Osteocyte (in vitro differentiated cells): ENCODE measurements around the gene DIP2C. TPM values are rescaled to one million over a fixed set of nuclear protein-coding genes. Genes with fewer than 3 reads are reported as not detected.
"Not testable (repeated sequence)": the region's sequence is repeated elsewhere in the genome, so short reads cannot be mapped to it uniquely, and the experiment has no call there.

Experiments used
- DNase-seq: peaks from one replicate; pipeline ENCODE4 v3.0.0; 2021; ENCODE audit warnings: mixed read lengths; ENCODE audit not compliant: unreplicated experiment; ENCODE audit errors: extremely low spot score
- H3K27ac Mint-ChIP-seq: one replicate; pipeline ENCODE4 v1.8.0; 2021; ENCODE audit warnings: mild to moderate bottlenecking, mixed read lengths; ENCODE audit not compliant: unreplicated experiment
- H3K27me3 Mint-ChIP-seq: one replicate; pipeline ENCODE4 v1.8.0; 2021; ENCODE audit warnings: mixed read lengths; ENCODE audit not compliant: unreplicated experiment
- H3K36me3 Mint-ChIP-seq: one replicate; pipeline ENCODE4 v1.8.0; 2021; ENCODE audit warnings: mixed read lengths; ENCODE audit not compliant: unreplicated experiment
- H3K4me1 Mint-ChIP-seq: one replicate; pipeline ENCODE4 v1.8.0; 2021; ENCODE audit warnings: mixed read lengths; ENCODE audit not compliant: unreplicated experiment
- H3K4me3 Mint-ChIP-seq: one replicate; pipeline ENCODE4 v1.8.0; 2021; ENCODE audit warnings: mild to moderate bottlenecking, moderate library complexity, mixed read lengths; ENCODE audit not compliant: unreplicated experiment
- H3K9me3 Mint-ChIP-seq: one replicate; pipeline ENCODE4 v1.8.0; 2021; ENCODE audit warnings: mixed read lengths; ENCODE audit not compliant: unreplicated experiment
- CTCF ChIP-seq: fragments of 200-600 bp; sonication (generic); IDR thresholded peaks from 2 replicates; pipeline ENCODE4 v1.5.0; 2021; ENCODE audit warnings: antibody characterized with exemption, mild to moderate bottlenecking, moderate library complexity
- total RNA-seq: library from RNA; stranded (reverse); gene quantifications from 2 replicates; pipeline ENCODE4 v1.2.1, GENCODE V29; 2021

DIP2C gene
- total RNA-seq, 1 donor from 2014 or later, result 36.8 TPM

- Mint-ChIP-seq H3K4me3 (no peak overlapping the region), H3K27ac (peak overlapping the region; percentile 18), H3K9me3 (no peaks in the 10 kb centered on the region), H3K36me3 (no peaks in the 10 kb centered on the region), H3K4me1 (peaks cover 45% of the 10 kb centered on the region), H3K27me3 (no peaks in the 10 kb centered on the region)
- DNase-seq, result peak; percentile 63
- TF ChIP-seq CTCF, result no peak
Observed at GRCh38 chr10:481628-482027, 207.8 kb downstream of the DIP2C start.

- H3K4me1 Mint-ChIP-seq, result peaks cover 42% of the 10 kb centered on the region
- H3K27ac Mint-ChIP-seq, result no peak overlapping the region
- H3K9me3 Mint-ChIP-seq, result no peaks in the 10 kb centered on the region
- peak; percentile 82 for DNase-seq
- TF ChIP-seq CTCF, result no peak
- no peaks in the 10 kb centered on the region for H3K36me3 Mint-ChIP-seq
- H3K4me3 Mint-ChIP-seq, result no peak overlapping the region
- H3K27me3 Mint-ChIP-seq, result no peaks in the 10 kb centered on the region
Observed at GRCh38 chr10:480928-481552, 208.4 kb downstream of the DIP2C start.

GRCh38 chr10:480498-480927 lies 209.0 kb downstream of the DIP2C start:
- Mint-ChIP-seq H3K36me3 (peaks cover 2% of the 10 kb centered on the region), H3K9me3 (no peaks in the 10 kb centered on the region), H3K4me3 (no peak overlapping the region), H3K4me1 (peaks cover 36% of the 10 kb centered on the region), H3K27ac (no peak overlapping the region), H3K27me3 (no peaks in the 10 kb centered on the region)
- no peak for TF ChIP-seq CTCF
- peak; percentile 75 for DNase-seq

GRCh38 chr10:479706-480497 lies 209.6 kb downstream of the DIP2C start:
- H3K9me3 Mint-ChIP-seq, H3K27ac Mint-ChIP-seq, H3K27me3 Mint-ChIP-seq, H3K4me3 Mint-ChIP-seq, H3K36me3 Mint-ChIP-seq: not testable (repeated sequence)
- DNase-seq, result peak; percentile 73
- peaks cover 30% of the 10 kb centered on the region for H3K4me1 Mint-ChIP-seq

- peak; percentile 48 for DNase-seq
- Mint-ChIP-seq H3K27ac (peak overlapping the region; percentile 64), H3K4me1 (peaks cover 20% of the 10 kb centered on the region), H3K9me3 (no peaks in the 10 kb centered on the region), H3K36me3 (peaks cover 9% of the 10 kb centered on the region), H3K4me3 (no peak overlapping the region), H3K27me3 (no peaks in the 10 kb centered on the region)
- TF ChIP-seq CTCF, result no peak
Observed at GRCh38 chr10:478471-479245, 210.8 kb downstream of the DIP2C start.
